ENCODE data around the gene ATP9A. TPM values are rescaled to one million over a fixed set of nuclear protein-coding genes. Genes with fewer than 3 reads are reported as not detected.

ATP9A gene
- total RNA-seq, 4 donors from 2014 or later = 15.1 to 50.8 (median 30.0) TPM

- Histone ChIP-seq H3K27ac (no peak overlapping the region), H3K9me3 (no peaks in the 10 kb centered on the region), H3K4me3 (no peak overlapping the region), H3K4me1 (no peaks in the 10 kb centered on the region), H3K36me3 (no peaks in the 10 kb centered on the region), H3K27me3 (no peaks in the 10 kb centered on the region)
- no peak for DNase-seq
- TF ChIP-seq POLR2A (IDR thresholded peaks at IDR 0.05) (no peak), CTCF (IDR thresholded peaks at IDR 0.05) (no peak)
- intact Hi-C loops (cut with DNase I; ENCODE audit: low total_unique reads) = no loop called here
Measured at GRCh38 chr20:51735728-51736600, 32.2 kb downstream of the ATP9A start.

DNA sequence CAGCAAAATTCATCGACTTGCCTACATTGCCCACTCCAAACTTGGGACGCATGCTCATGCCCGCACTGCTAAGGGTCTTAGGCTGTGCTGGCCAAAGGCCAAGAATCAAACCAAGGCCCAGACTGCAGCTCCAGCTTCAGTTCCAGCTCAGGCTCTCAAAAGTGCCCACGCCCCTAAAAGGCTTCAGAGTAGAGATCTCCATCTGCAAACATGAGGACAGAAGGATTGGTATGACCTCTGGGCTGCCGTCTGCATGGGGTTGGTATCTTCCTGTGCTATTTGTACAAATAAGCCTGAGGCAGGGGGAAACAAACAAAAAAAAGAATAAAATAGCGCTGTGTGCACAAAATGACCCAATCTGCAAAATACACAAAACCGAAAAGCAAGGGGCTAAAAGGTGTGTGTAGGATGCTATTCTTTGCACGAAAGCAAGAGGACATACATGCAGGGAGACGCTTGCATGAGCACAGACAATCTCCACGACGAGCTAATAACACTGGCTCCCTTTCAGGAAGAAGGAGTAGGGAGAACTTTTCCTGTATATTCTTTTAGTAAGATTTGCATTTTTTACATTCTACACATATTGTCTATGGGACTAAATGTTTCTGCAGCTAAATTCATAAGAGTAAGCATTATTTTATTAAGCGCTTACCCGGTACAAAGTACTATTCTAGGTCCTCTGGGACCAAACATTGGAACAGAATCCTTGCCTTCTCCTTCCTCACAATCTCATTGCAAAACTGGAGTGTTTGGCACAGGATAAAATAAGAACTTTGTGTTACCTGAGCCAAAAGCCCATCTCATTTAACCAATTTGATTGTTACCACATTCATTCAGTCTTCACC is 33.1 kb downstream of the ATP9A start:
- Histone ChIP-seq H3K36me3 (no peaks in the 10 kb centered on the region), H3K9me3 (no peaks in the 10 kb centered on the region), H3K27me3 (no peaks in the 10 kb centered on the region), H3K4me3 (no peak overlapping the region), H3K4me1 (no peaks in the 10 kb centered on the region), H3K27ac (no peak overlapping the region)
- DNase-seq = no peak
- intact Hi-C loops (cut with DNase I; ENCODE audit: low total_unique reads) = no loop called here
- TF ChIP-seq CTCF (IDR thresholded peaks at IDR 0.05) = no peak
- TF ChIP-seq POLR2A (IDR thresholded peaks at IDR 0.05) = no peak

- Histone ChIP-seq H3K27me3 (no peaks in the 10 kb centered on the region), H3K9me3 (no peaks in the 10 kb centered on the region), H3K4me3 (no peak overlapping the region), H3K27ac (peak overlapping the region; percentile 66 to 83), H3K4me1 (no peaks in the 10 kb centered on the region), H3K36me3 (no peaks in the 10 kb centered on the region)
- intact Hi-C loops (cut with DNase I; ENCODE audit: low total_unique reads) = no loop called here
- no peak for DNase-seq
- TF ChIP-seq CTCF (IDR thresholded peaks at IDR 0.05) = no peak
- TF ChIP-seq POLR2A (IDR thresholded peaks at IDR 0.05) = no peak
Measured at GRCh38 chr20:51733070-51733469, 35.1 kb downstream of the ATP9A start.

DNA sequence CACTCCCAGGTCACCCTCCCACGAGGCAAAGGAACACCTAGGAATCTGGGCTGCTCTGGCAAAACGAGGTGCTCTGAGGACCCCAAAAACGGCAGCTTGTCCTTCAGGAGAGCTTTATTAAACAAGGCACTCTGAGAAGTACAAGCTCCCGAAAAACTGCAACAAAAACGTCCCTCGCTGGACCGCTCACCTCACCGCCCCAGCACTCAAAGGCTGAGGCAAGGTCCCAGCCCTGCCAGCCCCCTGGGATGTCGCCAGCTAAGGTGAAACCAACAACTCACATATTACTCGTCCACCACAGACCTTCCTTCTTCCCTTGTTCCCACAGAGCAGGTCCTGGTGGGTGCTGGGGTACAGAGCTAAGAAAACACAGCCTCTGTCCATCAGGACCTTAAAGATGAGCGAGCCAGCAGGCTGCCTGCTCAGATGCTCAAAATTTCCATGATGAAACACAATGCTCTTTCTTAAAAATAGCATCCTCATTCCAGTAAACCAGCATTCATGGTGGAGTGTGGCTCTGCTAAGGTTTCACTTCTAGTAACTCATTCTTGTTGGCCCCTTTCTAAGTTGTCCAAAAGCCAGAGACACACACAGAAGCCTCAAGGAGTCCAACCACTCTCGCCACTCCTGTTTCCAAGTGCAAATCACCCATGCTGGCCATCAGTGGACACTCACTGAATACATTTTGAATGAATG is 35.9 kb downstream of the ATP9A start:
- Histone ChIP-seq H3K36me3 (no peaks in the 10 kb centered on the region), H3K4me1 (no peaks in the 10 kb centered on the region), H3K4me3 (peak overlapping the region in 1 of 2 donors; percentile 7), H3K27ac (peak overlapping the region; percentile 66 to 83), H3K27me3 (no peaks in the 10 kb centered on the region), H3K9me3 (no peaks in the 10 kb centered on the region)
- TF ChIP-seq POLR2A (IDR thresholded peaks at IDR 0.05) (no peak), CTCF (IDR thresholded peaks at IDR 0.05) (no peak)
- DNase-seq = peak; percentile 39 to 42
- intact Hi-C loops (cut with DNase I; ENCODE audit: low total_unique reads) = no loop called here
